Hypothalamus (tissue), 51 donors: ENCODE measurements around the gene SSR4.
A peak's percentile ranks its signal among the peaks of the same experiment; 100 is the strongest.

Experiments used
- DNase-seq, 51 donors: peaks; one replicate each; lab custom pipeline; 2025; lab: John Stamatoyannopoulos, UW

Gene SSR4

DNA sequence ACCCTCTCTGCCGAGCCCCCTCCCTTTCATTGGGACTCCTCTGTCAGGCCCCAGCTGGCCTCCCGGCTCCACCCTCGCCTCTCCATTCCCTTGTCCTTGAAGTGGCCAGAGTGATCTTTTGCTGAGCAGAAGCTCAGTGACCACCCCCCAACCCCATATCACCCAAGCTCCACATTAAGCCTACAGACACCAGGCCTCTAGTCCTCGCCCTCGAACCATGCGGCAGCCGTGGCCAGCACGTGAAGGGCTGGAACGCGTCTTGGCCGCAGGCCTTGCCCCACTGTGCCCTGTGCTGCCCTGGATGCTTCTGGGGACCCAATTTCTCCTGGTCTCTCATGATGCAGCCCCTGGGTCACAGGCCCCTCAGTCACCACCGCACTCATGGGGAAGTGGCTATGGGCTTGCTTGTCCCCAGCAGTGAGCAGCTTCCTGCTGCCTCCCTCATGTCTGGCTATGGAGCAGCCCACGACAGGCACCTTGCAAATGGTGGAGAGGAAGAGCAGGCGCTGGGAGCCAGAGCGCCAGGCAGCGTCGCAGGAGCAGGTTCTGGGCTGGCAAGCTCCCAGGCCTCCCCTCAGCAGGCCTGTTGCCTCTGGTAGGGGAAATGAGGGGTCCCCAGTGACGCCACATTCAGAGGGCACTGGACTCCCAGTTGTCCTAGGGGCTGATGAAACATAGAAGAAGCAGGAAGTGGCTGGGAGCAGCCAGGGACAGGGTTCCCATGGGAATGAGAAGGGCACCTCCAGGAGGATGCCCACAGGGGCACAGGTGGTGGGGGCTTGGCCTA lies 14.4 kb upstream of the SSR4 start:
- no peak for DNase-seq

DNA sequence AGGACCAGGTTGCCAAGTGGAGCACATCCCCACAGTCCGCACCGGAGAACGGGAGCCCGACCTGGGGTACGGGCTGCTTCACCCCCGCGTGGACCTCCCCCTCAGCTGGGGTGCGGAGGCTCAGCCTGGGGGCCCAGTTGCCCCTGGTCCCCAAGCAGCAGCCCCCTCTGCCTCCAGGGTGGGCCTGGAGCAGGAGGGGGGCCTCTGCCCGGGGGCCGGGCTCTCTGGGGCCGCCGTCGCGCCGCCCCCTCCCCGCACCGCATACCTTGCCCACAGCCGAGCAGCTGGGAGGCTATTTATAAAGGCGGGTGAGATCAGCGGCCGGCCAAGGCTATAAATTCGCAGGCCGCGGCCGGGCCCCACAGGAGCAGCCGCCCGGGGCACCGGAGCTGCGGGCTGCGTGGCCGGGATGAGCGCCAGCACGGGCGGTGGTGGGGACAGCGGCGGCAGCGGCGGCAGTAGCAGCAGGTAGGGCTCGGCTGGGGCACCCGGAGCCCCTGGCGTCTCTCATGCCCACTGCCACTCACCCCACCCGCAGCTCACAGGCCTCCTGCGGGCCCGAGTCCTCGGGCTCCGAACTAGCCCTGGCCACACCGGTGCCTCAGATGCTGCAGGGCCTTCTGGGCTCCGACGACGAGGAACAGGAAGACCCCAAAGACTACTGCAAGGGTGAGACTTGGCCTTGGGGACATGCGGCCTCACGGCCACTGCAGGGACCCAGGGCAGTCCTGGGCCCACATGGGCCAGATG lies 13.6 kb upstream of the SSR4 start, which contains the start of gene SRPK3:
SRPK3 (plus strand) TSS at position 364 of the 750 bp plus-strand sequence; CDS start at position 410, 46 bp downstream.
- peak in 3 of 51 donors; percentile 7 to 22 (median 19) for DNase-seq

DNA sequence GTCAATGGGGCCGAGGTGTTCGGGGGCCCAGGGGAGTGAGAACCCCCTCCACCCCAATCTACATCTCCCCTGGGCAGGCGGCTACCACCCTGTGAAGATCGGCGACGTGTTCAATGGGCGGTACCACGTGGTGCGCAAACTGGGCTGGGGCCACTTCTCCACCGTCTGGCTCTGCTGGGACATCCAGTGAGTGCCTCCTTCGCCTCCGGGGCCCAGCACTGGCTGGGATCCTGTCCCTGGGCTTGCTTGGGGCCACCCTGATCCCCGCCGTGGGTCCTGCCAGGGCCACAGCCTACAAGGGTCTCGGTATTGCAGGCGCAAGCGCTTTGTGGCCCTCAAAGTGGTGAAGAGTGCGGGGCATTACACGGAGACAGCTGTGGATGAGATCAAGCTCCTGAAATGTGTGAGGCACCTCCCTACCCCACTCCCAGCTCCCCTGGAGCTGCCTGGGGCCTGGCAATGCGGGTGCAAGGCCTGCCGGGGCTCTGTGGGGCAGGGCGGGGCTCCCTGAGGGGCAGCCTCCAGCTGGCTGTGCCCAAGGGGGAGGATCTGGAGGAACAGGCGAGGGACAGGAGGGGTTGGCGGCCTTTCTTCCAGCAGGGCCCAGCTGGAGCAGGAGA lies 12.9 kb upstream of the SSR4 start:
- peak in 8 of 51 donors; percentile 2 to 35 (median 14) for DNase-seq

DNA sequence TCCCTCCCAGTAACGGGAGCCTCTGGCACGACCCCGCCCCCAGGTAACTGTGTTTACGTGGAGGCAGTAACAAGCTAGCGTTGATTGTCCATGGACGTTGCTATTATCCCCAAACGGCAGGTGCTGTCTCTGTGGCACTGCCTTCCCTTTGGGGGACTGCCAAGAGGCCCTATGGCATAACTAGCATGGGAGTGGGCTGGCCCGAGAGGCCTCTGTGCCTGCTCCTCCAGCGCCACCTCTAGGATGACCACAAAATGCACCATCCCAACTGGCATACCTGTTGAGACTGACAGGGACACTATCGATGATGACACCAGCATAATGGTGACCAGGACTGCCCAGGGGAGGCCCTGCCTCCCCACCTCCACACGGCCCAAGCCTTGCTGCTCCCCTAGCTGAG lies 12.2 kb upstream of the SSR4 start:
- peak in 14 of 51 donors; percentile 3 to 46 (median 18) for DNase-seq

DNA sequence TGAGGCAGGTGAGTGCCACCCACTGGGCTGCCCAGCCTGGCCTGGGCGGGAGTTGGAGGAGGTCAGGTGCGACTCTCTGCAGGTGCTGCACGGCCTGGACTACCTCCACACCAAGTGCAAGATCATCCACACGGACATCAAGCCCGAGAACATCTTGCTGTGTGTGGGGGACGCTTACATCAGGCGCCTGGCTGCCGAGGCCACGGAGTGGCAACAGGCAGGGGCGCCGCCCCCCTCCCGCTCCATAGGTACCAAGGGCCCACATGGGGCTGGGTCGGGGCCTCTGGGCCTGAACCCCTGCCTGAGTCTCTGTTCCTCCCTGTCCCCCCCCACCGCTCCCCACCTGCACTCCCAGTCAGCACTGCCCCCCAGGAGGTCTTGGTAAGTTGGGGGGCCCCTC lies 11.6 kb upstream of the SSR4 start:
- DNase-seq = no peak

DNA sequence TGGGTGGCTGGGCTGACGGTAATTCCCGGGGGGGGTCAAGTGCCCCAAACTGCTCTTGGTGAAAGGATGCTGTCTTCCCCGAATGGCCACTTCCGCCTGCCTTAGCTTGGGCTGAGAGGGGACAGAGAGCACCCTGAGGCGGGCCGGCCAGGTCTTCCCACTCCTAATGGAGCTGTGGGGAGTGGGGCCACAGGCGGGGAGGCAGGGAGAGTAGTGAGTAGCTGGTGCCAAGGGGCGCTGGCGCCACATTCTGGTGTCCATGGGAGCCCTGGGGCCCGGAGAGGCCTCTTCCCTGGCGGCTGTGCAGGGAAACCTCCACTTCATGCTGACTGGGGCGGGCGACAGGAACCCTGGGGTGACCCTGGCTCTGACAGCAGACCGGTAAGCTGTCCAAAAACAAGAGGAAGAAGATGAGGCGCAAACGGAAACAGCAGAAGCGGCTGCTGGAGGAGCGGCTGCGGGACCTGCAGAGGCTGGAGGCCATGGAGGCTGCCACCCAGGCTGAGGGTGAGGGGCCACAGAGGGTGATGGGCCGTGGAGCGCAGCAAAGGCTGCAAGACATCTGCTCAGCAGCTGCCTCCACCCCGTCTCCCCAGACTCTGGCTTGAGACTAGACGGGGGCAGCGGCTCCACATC lies 11.0 kb upstream of the SSR4 start:
- DNase-seq = no peak

DNA sequence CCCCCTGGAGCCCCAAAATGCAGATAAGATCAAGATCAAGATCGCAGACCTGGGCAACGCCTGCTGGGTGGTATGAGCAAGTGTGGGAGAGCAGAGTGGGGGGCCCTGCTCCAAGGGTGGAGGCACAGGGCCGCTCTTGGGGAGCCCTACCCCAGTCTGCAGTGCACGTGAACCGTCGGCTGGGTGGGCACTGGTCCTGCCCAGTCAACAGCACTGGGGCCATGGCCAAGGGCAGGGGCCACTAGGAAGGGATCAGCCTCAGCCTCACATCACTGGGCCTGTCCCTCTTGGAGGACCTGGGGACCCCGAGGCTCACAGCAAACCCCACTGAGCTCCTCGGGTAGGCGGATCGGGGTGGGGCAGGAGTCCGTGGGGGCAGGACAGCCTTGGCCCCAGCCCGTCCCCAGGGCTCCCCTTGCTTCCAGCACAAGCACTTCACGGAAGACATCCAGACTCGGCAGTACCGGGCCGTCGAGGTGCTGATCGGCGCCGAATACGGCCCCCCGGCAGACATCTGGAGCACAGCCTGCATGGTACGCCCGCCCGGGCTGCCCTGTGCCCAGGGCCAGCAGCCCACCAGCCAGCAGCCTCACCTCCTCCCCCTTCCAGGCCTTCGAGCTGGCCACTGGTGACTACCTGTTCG lies 10.0 kb upstream of the SSR4 start:
- DNase-seq = no peak

DNA sequence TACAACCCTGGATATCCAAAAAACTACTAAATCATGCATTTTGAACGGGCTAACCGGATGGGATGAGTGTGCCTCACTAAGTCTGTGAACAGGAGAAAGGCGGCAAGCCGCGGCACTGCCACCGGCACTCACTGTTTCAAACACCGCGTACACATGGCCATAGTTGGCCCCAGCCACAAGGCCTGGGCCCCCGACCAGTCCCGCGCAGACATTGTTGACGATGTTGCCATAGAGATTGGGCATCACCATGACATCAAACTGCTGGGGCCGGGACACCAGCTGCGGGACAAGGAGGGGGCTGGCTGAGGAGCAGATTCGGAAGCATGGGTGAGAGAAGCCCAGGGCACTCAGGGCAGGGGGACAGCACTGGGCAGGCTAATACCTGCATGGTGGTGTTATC lies 7.8 kb upstream of the SSR4 start:
- DNase-seq = peak in 1 of 51 donors; percentile 16

DNA sequence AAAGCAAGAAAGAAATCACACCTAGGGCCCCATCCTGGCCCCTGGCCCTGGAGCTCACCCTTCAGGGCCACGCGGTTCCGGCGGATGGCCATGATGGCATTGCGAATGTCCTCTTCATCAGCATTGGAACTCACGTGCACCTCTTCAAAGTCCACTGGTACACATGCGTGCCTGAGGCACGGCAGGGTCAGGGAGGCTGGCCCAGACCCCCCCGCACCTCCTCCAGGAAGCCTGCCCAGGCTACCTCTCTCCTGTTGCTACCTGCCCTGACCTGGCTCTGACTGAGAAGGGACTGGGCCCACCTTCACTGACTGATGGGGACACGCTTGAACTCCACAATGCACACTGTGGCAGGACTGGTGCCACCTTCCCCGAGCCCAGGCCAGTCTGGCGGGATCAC lies 4.8 kb upstream of the SSR4 start:
- DNase-seq = no peak

DNA sequence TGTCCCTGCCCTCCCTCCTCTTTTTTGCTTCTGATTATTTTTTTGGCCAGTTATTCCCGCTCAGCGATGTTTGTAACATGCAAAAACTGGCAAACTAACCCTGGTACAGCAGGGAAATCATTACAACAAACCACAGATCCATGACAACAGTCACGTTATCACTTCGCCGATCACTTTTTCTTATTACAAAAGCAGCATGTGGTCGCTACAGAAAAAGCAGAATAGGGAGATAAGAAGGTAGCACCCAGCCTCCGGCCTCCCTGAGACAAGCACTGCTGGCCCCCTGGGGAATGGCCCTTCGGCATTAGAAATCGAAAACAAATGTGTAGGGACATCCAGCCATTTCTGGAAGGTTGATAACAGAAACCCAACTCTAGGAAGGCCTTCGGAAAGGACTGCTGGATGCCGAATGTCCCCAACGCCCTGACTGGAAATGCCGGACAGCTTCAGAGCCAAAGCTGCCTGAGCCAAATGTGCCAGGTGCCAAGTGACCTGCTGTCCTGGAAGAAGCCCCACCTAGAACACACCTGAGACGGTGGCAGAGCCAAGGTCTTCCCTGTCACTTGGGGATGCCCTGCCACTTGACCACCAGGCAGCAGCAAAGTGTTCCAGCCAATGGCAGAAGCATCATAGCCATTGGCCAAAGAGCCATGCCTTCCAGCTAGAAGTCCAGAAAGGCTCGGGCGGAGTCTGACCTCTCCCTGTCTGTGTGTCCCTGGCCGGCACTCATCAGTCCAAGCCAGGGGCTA lies 3.2 kb upstream of the SSR4 start:
- no peak for DNase-seq

DNA sequence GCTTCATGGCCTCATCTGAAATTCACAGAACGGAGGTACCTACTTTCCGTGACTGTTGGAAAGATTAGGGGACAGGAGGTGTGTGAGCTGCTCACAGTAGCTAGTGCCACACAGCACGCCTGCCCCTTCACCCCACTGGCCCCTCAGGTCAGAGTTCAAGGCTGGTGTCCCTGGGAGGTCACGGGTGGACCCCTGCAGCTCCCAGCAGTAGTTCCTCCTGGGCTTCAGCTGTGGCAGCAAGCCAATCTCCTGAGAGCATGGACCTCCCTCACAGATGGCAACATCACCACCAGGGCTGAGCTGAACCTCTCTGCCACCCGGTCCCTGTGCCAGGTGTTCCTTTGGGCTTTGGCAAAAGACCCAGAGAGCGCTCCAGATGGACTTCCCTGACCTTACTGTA lies 2.1 kb upstream of the SSR4 start:
- DNase-seq = no peak

DNA sequence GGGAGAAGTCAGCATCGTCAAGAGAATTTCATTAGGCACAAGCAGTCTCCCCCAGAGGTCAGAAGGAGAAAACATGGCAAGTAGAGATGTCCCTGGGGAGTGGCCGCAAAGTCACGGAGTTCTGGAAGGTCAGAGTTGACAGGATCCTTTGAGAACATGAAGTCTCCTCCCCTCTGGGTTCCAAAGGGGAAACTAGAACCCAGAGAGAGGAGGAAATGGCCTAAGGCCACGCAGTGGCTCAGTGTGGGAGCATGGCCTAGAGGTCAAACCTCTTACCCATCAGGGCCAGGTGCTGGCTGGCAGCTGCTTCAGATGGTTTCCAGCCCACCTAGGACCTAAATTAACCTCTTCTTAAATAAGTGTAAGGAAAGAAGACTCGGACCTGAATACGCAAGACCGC lies 1.2 kb upstream of the SSR4 start:
- no peak for DNase-seq

DNA sequence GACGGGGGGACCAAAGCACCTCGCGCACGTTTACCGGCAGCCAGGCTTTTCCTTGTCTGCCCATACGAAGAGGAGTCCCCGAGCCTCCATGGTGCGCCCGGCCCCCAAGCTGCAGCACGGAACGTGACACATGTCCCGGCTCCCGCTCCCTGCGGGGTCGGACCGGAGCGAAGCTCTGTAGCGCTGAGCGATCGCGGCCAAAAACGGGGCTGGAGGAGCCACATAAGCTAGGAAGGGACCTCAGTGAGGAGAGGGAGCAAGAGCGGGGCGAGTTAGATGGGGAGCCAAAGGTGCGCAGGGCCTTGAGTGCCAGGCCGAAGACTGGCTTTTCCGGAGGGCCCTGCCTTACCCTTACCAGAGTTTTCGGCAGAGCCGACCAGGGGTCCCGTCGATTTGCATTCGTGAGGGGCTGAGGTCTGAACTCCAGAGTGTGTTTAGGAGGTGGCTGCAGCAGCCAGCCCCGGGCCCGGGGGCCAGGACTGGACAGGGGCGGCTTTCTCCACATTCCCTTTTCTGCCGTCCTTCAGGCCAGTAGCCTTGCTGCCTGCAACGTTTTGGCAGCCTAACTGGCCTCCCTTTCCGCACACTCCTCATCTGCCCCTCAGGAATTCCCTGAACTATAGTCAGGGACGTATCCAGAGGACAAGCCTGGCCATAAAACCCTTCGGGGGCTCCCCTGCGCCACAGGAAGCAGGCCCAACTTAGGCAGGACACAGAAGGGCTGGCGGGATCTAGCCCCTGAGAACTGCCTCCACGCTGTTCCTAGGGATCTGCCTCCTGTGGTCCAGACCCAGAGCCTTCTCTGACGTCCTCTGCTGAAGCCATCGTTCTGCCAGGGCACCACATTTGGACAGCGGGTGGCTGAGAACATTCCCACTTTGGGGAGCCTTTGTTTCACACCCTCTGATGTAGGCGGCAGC lies 689 bp downstream of the SSR4 start:
- no peak for DNase-seq

DNA sequence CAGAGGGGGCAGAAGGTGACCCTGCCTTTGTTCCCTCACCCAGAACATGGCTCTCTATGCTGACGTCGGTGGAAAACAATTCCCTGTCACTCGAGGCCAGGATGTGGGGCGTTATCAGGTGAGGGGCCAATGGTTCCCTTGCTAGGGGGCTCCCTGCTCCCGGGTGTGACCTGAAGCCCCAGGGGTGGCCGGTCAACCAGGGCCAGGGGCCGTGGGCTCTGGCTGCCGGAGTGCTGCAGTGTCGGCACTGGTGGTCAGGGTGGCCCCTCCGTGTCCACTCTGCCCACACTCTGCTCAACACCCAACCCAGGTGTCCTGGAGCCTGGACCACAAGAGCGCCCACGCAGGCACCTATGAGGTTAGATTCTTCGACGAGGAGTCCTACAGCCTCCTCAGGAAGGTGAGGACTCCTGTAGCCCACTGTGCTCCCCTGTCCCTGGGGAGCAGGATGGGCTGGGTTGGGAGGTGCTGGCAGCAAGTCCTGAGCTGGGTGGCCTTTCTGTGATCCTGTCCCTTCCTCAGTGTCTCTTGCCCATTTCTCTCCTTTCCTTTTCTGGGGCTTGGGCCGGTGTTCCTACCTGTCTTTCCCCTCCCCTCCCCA lies 3.0 kb downstream of the SSR4 start:
- no peak for DNase-seq

DNA sequence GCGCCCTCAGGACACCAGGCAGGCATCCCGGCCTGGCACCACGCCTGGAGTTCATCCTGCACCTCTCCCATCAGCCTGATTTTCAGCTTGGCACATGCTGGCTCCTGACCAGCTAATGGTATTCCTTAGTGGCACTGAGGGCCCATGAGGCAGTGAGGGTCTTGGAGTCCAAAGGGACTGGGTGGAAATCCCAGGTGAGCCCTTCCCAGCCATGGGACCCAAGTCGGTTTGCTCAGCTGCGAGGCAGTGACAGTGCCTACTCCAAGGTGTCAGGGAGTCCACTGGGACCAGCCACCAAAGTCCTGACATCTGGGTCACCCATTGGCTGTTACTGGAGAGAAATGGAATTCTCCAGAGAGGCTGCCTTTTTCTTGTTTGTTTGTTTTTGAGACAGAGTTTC lies 4.9 kb downstream of the SSR4 start:
- DNase-seq = no peak

DNA sequence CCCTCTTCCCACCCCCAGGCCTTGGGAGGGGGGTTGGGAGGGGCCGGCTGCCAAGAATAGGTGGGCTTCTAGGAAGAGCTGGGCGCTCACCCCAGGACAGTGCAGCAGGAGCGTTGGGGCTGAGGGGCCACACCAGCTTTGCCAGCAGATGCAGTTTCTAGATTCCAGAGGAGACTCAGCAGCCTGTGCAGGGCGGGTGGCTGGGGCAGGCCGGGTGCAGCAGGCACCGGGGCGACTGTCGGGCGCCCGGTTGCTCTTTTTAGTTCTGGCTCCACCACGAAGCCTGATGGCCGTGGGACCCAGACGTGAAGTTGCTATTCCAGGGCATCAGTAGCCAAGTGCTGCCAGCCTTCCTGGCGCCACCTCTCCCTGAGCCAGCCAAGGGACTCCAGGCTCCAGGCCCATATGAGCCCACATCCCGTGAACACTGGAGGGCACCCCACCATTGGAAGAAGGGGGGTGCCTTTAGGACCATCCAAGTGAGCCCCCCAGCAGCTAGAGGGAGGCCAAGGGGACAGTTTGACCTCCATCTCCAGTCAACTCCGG lies 5.8 kb downstream of the SSR4 start:
- DNase-seq = peak in 12 of 51 donors; percentile 1 to 42 (median 15)

DNA sequence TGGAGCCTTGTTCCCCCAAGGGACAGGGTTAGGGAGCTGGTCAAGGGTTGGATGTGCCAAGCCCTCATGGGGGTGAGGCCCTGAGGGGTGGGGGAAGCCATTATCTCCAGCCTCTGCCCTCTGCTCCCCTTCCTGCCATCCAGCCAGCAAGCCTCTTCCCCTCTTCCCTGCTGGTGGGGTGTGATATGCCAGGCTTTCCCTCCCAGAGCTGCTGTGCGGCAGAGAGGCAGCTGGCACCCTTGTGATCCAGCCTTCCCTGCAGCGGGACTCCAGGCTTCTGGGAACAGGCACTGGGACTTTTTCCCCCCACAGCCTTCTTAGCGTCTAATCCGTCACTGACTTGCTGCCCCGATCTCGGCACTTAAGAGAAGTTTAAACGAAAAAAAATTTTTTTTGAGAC lies 6.3 kb downstream of the SSR4 start:
- no peak for DNase-seq

DNA sequence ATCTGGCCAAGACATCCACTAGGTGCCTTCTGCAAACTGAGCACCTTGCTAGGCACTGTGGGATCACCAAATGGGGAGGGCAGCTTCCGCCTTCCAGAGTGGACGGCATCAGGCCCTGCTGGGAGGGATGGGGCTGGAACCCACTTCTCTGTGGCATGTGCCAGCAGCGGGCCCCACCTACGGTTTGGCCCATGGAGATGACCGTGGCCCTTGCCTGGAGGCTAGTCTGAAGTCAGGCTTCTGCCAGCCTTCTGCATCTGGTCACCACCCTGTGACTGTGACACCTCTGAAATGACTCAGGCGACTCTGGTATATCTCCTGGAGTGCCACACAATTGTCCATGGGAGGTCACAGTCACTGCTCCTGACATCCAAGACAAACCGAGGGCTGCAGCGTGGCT lies 7.2 kb downstream of the SSR4 start:
- no peak for DNase-seq
